HG02973 (cell line): ENCODE measurements around the gene UPF1.
"Not testable (repeated sequence)": the region's sequence is repeated elsewhere in the genome, so short reads cannot be mapped to it uniquely, and the experiment has no call there.

Experiments used
- ATAC-seq: cut with Tn5 transposase; IDR thresholded peaks from one replicate; pipeline ENCODE4 v1.9.1; 2021; ENCODE audit warnings: moderate library complexity; ENCODE audit not compliant: unreplicated experiment

Gene UPF1

GRCh38 chr19:18798384-18799352 is 33.1 kb upstream of the UPF1 start:
- no peak for ATAC-seq

DNA sequence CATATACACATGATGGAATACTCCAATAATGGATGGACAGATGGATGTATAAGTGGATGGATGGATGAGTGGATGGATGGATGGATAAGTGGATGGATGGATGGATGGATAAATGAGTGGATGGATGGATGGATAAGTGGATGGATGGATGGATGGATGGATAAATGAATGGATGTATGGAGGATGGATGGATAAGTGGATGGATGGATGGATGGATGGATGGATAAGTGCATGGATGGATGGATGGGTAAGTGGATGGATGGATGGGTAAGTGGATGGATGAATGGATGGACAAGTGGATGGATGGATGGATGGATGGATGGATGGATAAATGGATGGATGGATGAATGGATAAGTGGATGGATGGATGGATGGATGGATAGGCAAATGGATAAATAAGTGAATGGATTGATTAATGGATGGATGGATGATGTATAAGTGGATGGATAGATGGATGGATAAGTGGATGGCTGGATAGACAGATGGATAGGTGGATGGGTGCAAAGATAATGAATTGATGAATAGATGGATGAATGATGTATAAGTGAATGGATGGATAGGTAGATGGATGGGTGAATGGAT is 32.3 kb upstream of the UPF1 start:
- no peak for ATAC-seq

- ATAC-seq, result no peak
Measured at GRCh38 chr19:18800079-18800478, 31.7 kb upstream of the UPF1 start.

DNA sequence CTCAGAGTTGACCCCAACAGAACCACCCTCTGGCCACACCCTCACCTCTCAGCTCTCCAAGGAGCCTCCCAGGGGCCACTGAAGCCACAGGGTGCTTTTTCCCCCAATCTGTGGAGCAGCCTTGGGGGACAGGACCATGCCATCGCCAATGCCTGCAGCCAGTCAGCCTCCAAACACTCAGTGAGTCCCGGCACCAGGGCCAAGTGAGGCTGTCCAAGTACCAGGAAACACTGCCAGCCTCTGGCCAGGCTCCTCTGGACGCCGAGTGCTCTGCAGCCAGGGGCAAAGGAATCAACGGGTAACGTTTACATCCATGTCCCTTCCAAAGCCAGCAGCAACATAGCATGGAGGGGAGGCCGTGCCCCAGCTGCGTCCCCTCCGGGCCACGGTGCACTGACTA is 31.1 kb upstream of the UPF1 start:
- ATAC-seq, result no peak

- no peak for ATAC-seq
Measured at GRCh38 chr19:18802354-18802753, 29.4 kb upstream of the UPF1 start.

DNA sequence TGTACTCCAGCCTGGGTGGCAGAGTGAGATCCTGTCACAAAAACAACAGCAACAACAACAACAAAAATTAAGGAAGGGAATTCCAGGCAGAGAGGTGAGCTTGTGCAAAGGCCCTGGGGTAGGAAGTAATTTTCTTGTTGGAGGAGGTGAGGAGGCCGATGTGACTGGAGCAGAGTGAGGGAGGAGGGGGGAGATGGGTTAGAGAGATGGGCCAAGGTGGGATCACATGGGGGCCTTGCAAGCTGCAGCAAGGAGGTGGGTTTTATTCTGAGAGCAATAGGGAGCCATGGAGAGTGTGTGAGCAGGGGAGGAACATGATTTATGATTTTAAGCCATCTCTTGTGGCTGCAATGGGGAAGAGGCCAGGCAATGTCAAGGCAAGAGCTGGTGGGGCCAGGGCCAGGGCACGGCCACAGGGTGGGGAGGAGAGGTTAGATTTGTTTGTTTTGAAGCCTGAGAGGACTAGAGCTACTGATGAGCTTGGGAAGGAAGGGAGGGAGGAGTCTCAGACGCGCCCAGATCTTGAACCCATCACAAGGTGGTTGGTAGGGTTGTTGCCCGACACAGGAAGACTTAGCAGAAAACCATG is 28.1 kb upstream of the UPF1 start:
- no peak for ATAC-seq

DNA sequence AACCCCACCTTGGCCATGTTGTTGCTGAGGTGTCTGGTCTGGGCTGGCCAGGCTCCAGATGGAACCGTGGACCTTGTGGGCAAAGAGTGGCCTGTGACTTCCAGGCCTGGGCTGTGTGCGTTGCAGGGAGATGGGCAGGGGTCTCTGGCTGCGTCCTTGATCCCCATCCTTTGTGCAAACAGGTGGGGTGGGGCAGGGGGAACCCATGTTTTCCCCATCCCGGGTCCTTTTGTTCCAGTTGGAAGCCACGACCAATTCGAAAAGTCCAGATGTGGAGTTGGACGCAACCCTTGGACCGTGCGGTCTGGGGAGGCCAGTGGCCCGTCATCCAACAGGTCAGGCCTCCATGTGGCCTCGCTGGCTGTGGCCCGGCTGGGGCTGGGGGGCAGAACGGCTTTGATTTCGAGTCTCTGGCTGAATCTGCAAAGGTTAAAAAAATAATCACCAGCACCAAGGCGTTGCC is 27.6 kb upstream of the UPF1 start:
- no peak for ATAC-seq

DNA sequence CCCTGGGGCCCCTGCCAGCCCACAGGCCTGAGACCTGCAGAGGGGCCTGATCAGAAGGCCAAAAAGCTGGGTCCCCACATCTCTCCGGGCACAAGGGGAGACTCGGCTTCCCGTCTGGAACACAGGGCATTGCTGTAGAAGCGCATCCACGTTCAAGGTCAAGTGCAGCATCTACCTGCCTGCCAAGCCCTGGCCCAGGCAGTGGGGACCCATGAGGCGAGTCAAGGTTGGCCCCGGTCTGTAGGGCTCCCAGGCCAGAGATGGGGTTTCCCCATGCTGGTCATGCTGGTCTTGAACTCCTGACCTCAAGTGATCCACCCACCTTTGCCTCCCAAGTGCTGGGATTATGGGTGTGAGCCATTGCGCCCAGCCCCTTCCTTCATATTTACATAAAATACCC is 27.1 kb upstream of the UPF1 start:
- no peak for ATAC-seq

GRCh38 chr19:18807861-18808331 is 23.9 kb upstream of the UPF1 start:
- ATAC-seq, result no peak

DNA sequence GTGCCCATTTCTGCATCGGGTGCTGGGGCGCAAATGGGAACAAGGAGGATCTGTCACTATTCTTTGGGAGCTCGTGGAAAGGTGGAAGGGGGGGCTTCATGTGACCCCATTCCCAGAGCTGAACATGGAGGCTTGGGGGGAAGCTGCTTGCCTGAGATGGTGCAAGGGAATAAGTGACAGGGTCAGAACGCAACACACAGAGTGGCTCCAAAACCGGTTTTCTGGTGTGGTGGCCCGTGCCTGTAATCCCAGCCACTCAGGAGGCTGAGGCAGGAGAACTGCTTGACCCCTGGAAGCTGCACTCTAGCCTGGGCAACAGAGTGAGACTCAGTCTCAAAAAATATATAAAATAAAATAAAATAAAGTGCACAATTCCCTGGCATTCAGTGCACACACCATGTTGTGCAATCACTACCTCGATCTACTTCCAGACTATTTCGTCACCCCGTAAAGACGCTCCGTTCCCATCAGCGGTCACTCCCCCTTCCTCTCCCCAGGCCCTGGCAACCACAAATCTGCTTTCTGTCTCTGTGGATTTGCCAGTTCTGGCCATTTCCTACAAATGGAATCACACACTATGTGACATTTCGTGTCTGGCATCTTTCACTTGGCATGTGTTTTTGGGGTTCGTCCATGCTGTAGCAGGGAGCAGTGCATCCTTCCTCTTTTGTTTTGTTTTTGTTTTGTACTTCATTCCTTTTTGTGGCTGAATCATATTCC is 22.4 kb upstream of the UPF1 start:
- ATAC-seq, result no peak

DNA sequence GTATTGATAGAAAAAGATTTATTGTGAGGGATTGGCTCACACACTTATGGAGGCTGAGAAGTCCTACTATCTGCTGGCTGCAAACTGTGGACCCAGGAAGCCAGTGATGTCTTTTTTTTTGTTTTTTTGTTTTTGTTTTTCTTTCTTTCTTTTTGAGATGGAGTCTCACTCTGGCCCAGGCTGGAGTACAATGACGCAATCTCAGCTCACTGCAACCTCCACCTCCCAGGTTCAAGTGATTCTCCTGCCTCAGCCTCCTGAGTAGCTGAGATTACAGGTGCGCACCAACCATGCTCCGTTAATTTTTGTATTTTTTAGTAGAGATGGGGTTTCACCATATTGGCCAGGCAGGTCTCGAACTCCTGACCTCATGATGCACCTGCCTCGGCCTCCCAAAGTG is 20.1 kb upstream of the UPF1 start:
- ATAC-seq, result not testable (repeated sequence)

- no peak for ATAC-seq
Measured at GRCh38 chr19:18814063-18814462, 17.7 kb upstream of the UPF1 start.

DNA sequence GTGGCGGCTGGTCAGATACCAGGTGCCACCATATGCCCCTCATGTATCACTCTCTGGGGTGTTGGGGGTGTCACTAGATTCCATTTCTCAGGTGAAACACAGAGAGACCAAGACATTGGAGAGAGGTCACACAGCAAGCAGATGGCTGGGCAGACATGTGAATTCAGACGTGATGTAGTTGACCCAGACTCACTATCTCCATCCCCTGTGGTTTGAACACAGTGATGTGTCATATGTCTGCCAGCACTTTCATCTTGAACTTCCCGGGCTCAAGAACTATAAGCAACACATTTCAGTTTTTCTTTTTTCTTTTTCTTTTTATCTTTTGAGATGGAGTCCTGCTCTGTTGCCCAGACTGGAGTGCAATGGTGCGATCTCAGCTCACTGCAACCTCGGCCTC is 16.1 kb upstream of the UPF1 start:
- ATAC-seq, result no peak

DNA sequence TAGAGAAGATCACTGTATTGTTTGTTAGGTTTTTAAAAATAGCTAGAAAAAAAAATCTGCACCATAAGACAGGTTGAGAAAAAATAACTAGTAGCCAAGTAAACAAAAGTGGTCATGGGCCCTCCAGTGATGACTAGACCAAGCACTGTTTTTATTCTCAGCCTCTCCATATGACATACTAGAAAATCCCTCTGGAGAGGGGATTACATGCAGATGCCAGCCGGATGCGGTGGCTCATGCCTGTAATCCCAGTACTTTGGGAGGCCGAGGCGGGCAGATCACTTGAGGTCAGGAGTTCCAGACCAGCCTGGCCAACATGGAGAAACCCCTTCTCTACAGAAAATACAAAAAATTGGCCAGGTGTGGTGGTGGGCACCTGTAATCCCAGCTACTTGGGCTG is 15.1 kb upstream of the UPF1 start:
- ATAC-seq, result not testable (repeated sequence)

- no peak for ATAC-seq
Measured at GRCh38 chr19:18817574-18817973, 14.2 kb upstream of the UPF1 start.

DNA sequence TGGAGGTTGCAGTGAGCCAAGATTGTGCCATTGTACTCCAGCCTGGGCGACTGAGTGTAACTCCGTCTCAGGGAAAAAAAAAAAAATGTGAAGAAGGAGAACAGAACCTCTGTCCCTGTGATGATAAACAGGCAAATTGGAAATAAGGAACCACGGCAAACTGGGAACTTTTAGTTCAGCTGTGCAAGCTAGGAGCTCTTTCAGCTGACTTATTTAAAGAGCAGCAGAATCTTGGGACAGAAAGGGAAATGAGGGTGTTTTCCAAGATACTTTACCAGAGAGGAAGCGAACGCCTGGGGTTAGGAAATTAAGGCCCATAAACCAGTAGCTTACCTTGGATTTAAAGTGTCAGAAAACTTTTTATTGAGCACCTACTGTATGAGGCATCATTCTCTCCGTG is 3.0 kb upstream of the UPF1 start:
- ATAC-seq, result no peak

- no peak for ATAC-seq
Measured at GRCh38 chr19:18830488-18830887, 1.3 kb upstream of the UPF1 start.

GRCh38 chr19:18832306-18833140 is 764 bp downstream of the UPF1 start:
- ATAC-seq, result peak; percentile 31

- ATAC-seq, result peak; percentile 3
Measured at GRCh38 chr19:18833141-18833476, 1.4 kb downstream of the UPF1 start.

DNA sequence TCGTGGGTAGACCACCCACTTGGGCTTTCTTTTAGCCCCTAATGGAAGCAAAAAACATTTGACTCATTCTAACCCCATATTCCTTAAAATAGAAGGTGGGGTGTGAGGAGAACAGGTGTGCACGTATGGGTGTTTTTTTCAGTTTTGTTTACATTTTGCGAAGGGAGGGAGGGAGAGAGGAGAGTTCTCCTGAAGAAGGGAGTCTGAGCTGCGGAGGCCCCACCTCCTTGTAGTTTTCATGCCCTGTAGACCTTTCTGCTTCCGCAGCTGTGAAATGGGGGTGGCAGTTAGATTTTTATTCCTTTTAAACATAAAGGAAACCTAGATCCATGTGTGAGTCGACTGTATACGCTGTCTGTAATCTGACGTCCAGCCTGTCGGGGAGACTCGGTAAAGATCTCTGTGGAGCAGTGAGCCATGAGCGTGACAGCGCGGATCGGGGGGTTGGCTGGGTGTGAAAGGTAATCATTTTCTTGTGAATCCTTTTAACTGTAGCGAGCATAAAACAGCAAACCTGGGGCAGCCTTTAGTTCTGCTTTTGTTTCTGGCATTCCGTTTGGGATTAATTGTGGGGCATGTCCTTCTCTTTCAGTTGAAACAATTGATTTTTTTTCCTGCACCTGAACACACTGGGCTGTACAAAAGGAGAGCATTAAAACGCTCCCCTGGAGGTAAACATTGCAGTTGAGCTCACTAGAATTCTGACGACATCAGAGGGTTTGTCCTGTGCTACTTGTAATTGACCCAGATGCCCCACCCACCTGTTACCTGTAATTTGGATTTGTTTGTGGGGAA is 2.3 kb downstream of the UPF1 start:
- no peak for ATAC-seq
